Subcutaneous abdominal adipose tissue (tissue), 5 donors: ENCODE measurements around the gene ZNF579.
"Not testable (repeated sequence)": the region's sequence is repeated elsewhere in the genome, so short reads cannot be mapped to it uniquely, and the experiment has no call there.

Experiments
- H3K27ac ChIP-seq: one replicate; pipeline ENCODE4 v1.7.0; 2013; ENCODE audit warnings: low read depth, mild to moderate bottlenecking, inconsistent platforms, low read length, moderate library complexity
- H3K27me3 ChIP-seq, 5 donors: one replicate each; pipeline ENCODE4 v1.7.0; 2013; ENCODE audit warnings: low read length in 5 of 5, inconsistent platforms in 1 of 5; ENCODE audit not compliant: control insufficient read depth in 5 of 5, insufficient read depth in 4 of 5
- H3K36me3 ChIP-seq, 5 donors: one replicate each; pipeline ENCODE4 v1.7.0; 2013; ENCODE audit warnings: low read length in 5 of 5; ENCODE audit not compliant: control insufficient read depth in 5 of 5, insufficient read depth in 5 of 5
- H3K4me1 ChIP-seq, 5 donors: one replicate each; pipeline ENCODE4 v1.7.0; 2013; ENCODE audit warnings: low read length in 5 of 5, mild to moderate bottlenecking in 3 of 5, moderate library complexity in 1 of 5; ENCODE audit not compliant: control insufficient read depth in 5 of 5, insufficient read depth in 5 of 5
- H3K4me3 ChIP-seq, 5 donors: one replicate each; pipeline ENCODE4 v1.7.0; 2013; ENCODE audit warnings: low read length in 5 of 5, low read depth in 1 of 5
- H3K9ac ChIP-seq, 5 donors: one replicate each; pipeline ENCODE4 v1.7.0; 2013; ENCODE audit warnings: low read length in 5 of 5, mild to moderate bottlenecking in 4 of 5, moderate library complexity in 3 of 5
- H3K9me3 ChIP-seq, 5 donors: one replicate each; pipeline ENCODE4 v1.7.0; 2013; ENCODE audit warnings: low read length in 5 of 5; ENCODE audit not compliant: control insufficient read depth in 5 of 5
- donor health status: healthy.
- donor health status: healthy.
- donor health status: healthy.
- donor health status: healthy.
- donor health status: healthy.

Gene ZNF579

DNA sequence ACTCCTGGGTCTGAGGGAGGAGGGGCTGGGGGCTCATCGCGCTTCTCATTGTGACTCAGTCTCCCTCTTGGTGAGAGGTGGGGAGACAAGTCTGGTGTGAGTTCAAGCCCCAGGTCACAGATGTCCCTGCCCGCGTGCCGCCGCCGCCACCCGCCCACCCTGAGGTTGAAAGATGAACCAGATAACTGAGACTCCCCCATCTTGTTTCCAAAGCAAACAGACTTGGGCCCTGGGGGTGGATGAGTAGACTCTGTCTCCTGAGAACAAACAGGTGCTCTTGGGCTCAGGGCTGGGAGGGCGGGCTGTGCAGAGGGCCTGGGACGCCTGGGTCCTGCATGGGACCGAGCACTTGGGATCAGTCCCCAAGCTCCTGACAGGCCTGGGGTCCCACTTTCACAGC, 44.3 kb downstream of the ZNF579 start:
- no peak overlapping the region for H3K9ac ChIP-seq
- H3K36me3 ChIP-seq, result no peaks in the 10 kb centered on the region
- peaks cover 0 to 2% (median 0%) of the 10 kb centered on the region in 5 donors for H3K27me3 ChIP-seq
- H3K4me1 ChIP-seq, result peaks cover 0 to 6% (median 0%) of the 10 kb centered on the region in 5 donors
- no peak overlapping the region for H3K27ac ChIP-seq
- H3K4me3 ChIP-seq, result no peak overlapping the region
- H3K9me3 ChIP-seq, result no peaks in the 10 kb centered on the region

DNA sequence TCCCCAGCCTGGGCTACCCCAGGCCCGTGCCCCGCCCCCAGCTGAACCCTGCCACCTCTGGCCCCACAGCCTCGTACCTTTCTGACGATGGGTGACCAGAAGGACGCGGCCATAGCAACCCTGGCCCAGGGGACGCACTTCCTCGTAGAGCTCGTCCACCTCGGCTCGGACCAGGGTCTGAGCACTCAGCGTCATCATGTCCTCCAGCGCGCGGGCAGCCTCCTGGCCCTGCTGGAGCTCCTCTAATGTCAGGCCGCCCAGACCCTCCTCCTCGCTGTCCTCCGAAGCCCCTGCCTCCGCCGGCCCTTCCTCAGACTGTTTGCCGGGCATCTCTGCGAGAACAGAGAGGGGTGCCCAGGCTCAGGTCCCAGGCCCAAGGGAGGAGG, 44.7 kb downstream of the ZNF579 start:
- no peak overlapping the region for H3K27ac ChIP-seq
- no peaks in the 10 kb centered on the region for H3K9me3 ChIP-seq
- no peaks in the 10 kb centered on the region for H3K36me3 ChIP-seq
- no peak overlapping the region for H3K9ac ChIP-seq
- peaks cover 0 to 4% (median 2%) of the 10 kb centered on the region in 5 donors for H3K27me3 ChIP-seq
- H3K4me1 ChIP-seq, result peaks cover 0 to 6% (median 0%) of the 10 kb centered on the region in 5 donors
- no peak overlapping the region for H3K4me3 ChIP-seq

DNA sequence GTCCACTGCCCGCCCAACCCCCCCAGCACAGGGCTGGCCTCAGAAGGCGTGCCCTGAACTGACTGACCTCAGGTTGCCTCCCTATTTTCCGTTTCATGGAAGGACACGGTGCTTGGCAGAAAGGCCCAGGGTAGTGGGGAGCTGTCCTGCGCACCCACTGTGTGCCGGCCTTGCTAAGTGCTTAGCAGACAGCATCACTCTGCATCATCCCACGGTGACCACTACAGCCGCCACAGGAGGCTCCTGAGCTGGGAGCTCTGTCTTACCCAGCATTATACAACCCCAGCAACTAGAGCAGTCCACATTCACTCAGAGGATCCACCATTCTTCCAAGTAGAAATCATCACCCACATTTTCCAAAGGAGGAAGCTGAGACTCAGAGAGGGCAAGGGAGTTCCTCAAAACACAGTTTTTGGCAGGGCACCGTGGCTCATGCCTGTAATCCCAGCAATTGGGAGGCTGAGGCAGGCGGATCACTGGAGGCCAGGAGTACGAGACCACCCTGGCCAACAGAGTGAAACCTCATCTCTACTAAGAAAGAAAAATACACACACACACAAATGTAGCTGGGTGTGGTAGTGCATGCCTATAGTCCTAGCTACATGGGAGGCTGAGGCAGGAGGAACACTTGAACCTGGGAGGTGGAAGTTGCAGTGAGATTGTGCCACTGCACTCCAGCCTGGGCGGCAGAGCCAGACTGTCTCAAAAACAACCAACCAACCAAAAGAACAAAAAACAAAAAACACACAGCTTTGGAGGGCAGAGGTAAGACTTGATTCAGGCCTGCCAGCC, 45.3 kb downstream of the ZNF579 start:
- Histone ChIP-seq H3K36me3 (no peaks in the 10 kb centered on the region), H3K4me3 (no peak overlapping the region), H3K9me3 (no peaks in the 10 kb centered on the region), H3K27me3 (peaks cover 0 to 6% (median 2%) of the 10 kb centered on the region in 5 donors), H3K27ac (no peak overlapping the region), H3K4me1 (peaks cover 0 to 6% (median 0%) of the 10 kb centered on the region in 5 donors), H3K9ac (no peak overlapping the region)

DNA sequence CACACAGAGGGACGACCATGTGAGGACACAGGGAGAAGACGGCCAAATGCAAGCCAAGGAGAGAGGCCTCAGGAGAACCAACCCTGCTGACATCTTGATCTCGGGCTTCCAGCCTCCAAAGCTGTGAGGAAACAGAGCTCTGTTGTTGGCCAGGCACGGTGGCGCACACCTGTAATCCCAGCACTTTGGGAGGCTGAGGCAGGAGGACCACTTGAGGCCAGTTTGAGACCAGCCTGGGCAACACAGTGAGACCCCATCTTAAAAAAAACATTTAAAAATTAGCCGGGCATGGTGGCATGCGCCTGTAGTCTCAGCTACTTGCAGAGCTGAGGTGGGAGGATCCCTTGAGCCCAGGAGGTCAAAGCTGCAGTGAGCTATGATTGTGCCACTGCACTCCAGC, 46.4 kb downstream of the ZNF579 start:
- H3K27ac ChIP-seq, H3K4me3 ChIP-seq, H3K4me1 ChIP-seq: not testable (repeated sequence)

DNA sequence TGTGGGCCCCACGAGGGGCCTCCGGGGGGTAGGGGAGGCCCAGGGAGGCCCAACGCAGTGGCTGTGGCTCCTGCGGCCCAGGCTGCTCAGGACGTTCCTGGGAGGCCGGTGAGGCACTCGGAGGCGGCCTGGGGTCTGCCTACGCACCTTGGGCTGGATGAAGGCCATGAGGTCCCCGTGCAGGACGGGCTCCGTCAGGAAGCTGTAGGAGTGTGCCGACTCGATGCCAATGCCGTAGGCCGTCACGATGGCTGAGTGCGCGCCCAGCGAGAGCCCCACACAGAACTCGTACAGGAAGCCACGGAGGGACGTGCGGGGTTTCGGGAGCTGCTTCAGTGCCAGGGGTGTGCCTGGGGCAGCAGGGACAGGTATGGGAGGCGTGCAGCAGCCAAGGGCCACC, 49.7 kb downstream of the ZNF579 start:
- peaks cover 0 to 15% (median 7%) of the 10 kb centered on the region in 5 donors for H3K27me3 ChIP-seq
- no peak overlapping the region for H3K4me3 ChIP-seq
- no peak overlapping the region for H3K9ac ChIP-seq
- peaks cover 3 to 16% (median 7%) of the 10 kb centered on the region in 5 donors for H3K4me1 ChIP-seq
- no peak overlapping the region for H3K27ac ChIP-seq
- H3K36me3 ChIP-seq, result no peaks in the 10 kb centered on the region
- H3K9me3 ChIP-seq, result no peaks in the 10 kb centered on the region

More for the DNA sequence above, 46.4 kb downstream of the ZNF579 start:
- H3K27me3 ChIP-seq, H3K36me3 ChIP-seq, H3K9ac ChIP-seq, H3K9me3 ChIP-seq: not testable (repeated sequence)

DNA sequence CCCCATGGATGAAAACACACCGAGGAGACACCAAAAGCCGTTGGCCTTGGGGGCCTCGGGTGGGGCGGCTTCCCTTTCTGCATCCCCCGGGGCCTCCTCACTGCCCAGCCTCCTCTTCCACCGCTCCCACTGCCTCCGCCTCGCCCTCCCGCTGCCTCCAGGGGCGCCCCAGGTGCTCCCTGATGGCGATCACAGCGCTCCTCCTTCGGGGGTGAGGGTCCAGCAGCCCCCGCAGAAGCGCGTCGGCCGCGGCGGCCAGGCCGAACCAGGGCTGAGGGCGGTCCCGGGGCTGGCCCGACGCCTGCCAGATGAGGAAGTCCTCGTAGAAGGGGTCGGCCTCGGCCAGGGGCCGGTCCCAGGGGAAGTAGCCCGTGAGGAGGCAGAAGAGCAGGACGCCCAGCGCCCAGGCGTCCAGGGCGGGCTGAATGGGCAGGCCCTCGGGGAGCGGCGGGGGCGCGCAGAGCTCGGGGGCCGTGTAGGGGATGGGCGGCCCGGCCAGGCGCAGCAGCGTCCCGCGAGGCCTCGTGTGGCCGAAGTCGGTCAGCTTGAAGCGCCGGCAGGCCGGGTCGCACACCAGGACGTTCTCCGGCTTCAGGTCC, 50.9 kb downstream of the ZNF579 start:
- Histone ChIP-seq H3K27ac (no peak overlapping the region), H3K9me3 (no peaks in the 10 kb centered on the region), H3K36me3 (no peaks in the 10 kb centered on the region), H3K9ac (no peak overlapping the region), H3K4me3 (no peak overlapping the region), H3K27me3 (peaks cover 0 to 21% (median 9%) of the 10 kb centered on the region in 5 donors), H3K4me1 (peaks cover 3 to 15% (median 12%) of the 10 kb centered on the region in 5 donors)

DNA sequence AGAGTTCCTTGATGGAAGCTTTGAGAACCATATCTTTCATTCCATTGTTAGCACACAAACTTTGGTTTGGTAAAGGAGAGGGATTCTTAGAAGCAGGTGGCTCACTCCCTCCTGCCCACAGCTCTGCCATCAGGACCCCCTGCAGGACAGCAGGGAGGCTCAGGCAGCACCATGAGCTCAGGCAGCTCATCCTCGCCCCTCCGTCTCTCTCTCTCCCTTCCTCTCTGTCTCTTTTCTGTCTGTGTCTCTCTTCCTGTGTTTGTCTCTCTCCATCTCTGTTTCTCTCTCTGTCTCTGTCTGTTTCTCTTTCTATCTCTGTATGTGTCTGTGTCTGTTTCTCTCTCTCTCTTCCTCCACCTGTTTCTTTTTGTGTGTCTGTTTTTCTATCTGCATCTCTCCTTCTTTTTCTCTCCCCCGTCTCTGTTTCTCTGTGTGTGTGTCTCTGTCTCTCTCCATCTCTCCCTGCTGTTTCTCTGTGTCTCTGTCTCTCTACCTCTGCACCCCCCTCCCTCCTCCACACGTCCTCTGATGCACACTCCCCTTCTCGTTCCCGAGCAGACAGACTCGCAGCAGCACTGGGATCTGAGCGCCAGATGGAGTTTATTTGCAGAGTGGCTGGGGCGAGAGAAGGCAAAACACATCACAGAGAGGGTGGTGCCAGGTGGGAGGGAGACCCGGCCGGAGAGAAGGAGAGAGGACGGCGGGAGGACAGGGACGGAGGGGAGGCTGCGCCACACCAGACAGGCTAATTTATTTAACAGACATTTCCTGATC, 52.4 kb downstream of the ZNF579 start:
- H3K27me3 ChIP-seq, result peaks cover 0 to 21% (median 9%) of the 10 kb centered on the region in 5 donors

DNA sequence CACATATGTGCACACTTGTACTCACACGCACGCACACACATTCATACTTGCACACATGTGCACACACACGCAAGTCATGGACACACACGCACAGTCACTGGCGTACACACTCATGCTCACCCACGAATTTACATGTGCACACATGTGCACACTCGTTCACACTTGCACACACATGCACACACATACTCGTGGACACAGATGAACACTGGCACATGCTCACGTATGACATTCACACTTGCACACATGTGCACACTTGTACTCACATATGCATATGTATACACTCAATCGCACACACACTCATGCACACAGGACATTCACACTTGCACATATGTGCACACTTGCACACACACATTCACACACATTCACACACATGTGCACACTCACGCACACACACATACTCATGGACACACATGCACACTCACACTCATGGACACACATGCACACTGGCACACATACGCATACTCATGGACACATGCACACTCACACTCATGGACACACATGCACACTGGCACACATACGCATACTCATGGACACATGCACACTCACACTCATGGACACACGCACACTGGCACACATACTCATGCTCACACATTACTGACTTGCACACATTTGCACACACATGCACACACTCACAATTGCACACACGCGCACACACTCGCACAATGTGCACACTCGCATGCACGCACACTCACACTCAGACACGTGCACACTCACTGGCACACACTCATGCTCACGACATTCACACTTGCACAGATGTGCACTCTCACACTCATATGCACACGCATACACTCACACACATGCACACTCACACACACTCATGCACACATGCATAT, 53.2 kb downstream of the ZNF579 start:
- Histone ChIP-seq H3K9ac (no peak overlapping the region), H3K27me3 (peaks cover 0 to 21% (median 9%) of the 10 kb centered on the region in 5 donors), H3K36me3 (no peaks in the 10 kb centered on the region), H3K9me3 (no peaks in the 10 kb centered on the region), H3K4me1 (peaks cover 3 to 15% (median 12%) of the 10 kb centered on the region in 5 donors), H3K4me3 (no peak overlapping the region), H3K27ac (no peak overlapping the region)

More for the DNA sequence above, 52.4 kb downstream of the ZNF579 start:
- Histone ChIP-seq H3K9me3 (no peaks in the 10 kb centered on the region), H3K27ac (no peak overlapping the region), H3K36me3 (no peaks in the 10 kb centered on the region), H3K4me3 (no peak overlapping the region), H3K9ac (no peak overlapping the region), H3K4me1 (peaks cover 3 to 15% (median 12%) of the 10 kb centered on the region in 5 donors)
